UCSD-AML1 (cell line): ENCODE results near the gene PSRC1.

Experiments used
- DNase-seq: peaks from one replicate; lab custom pipeline; 2025; ENCODE audit not compliant: unreplicated experiment; lab: John Stamatoyannopoulos, UW

The PSRC1 gene

DNA sequence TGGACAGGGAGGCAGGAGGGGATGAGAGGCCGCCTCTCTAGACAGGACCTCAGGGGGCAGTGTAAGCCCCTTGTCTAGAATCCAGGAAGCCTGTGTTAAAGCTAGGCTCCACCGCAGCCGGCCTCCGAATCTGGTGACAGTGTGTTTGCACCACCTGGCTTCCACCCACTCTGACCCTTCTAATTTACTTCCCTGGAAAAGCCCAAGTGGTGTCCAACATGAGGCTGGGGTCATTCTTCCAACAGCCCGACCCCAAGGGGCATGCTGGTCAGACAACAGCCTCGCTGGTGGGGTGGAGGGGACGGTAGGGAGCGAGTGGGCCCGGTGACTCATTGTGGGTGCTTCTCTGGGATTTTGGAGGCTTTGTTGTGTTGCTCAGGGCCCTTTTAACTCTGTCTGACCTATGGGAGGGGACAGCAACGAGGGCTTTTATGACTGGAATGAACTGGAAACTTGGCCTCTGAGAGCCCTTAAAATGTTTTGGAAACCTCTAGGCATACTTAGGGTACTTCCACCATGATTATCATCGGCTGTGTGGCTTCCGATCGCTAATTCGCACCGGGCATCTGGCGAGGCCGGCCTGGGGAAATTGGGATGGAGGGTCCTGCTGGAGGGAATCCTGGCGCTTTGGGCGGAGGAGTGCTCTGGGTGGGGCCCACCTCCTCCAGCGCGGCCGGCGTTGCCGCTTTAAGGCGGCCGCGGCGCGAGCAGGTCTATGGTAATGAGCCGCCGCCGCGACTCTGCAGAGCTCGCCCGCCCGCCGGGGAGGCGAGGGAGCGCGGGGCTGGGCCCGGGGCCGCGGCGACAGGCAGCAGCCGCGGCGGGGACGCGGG is 33.9 kb downstream of the PSRC1 start, which contains the start of gene CELSR2:
TSS of gene CELSR2 (plus strand) at position 743 of the 833 bp plus-strand sequence. CDS start 541 bp downstream, outside the sequence.
- peak; percentile 68 for DNase-seq

DNA sequence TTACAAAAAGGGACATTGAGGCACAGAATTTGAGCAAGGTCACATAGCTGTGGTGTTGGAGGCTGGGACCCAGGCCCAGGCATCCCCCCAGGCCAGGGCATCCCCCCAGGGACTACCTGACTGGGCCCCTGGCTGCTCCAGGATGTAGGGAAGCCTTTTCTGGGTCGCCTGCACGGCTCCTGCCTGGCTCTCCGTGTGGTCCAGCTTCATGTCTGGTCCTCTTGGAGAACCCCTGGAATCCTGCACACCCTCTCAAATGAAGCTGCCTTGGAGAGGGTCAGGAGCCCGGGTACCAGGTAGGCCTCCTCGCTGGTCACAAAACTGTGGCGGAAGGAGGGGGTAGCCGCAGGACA is 34.5 kb downstream of the PSRC1 start:
- DNase-seq = no peak

DNA sequence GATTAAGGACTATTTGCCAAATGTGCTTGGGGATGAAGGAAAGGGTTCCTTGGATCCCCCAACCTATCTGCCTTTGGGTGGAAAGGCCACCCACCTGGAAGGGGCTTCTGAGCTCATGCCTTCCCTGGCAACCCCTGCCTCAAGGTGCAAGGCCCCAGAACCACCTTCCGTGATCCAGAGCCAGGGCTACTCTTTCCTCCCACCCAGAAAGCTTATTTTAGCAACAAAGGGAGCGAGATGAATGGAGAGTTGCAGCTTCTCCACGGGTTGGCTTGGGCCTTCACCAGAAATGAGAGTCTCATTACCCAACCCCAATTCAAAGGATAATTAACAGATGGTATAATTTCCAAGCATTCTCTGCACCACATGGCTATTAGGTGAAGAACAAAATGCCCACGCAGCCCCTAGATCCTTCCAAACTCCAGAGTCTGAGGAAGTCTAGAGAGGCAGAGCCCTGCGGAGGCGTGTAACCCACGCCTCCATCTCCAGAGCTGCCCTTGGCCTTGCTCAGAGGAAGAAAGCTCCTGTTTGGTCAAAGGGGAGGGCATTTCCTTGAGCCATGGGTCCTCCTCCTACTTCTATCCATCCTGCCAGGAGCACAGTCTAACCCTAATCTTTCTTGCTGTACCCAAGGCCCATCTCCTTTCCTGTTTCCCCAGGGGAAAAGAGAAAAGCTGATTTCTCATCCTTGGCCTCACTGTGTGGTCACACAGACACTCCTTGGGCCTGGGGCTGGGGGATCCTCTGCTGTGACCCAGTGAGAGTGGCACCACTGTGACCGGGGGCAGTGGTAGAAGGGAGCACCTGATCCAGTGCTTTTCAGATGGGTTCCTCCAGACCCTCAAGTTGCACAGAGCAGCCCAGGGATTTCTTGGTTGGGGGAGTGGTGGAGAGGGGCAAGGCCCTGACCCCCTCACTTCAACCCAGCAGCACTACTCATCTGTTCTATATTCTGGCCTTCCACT is 35.3 kb downstream of the PSRC1 start:
- DNase-seq = no peak

DNA sequence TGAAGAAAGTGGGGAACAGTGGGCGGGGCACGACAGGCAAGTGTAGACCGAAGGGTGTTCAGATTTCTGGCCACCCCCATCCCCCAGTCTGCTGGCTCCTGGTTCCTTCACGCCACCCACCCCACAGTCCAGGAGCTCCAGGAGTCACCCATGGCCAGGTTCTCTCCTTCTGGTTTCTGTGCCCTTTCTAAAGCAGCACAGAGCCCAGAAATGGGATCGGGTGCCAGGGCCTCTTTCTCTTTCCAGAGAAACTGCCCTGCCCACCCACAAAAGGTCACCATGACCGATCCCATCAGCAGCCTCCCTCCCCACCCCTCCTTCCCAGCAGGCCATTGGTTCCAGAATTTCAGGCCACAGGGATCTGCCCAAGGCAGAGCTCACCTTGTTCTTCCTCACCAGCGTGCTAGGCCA is 36.8 kb downstream of the PSRC1 start:
- no peak for DNase-seq

DNA sequence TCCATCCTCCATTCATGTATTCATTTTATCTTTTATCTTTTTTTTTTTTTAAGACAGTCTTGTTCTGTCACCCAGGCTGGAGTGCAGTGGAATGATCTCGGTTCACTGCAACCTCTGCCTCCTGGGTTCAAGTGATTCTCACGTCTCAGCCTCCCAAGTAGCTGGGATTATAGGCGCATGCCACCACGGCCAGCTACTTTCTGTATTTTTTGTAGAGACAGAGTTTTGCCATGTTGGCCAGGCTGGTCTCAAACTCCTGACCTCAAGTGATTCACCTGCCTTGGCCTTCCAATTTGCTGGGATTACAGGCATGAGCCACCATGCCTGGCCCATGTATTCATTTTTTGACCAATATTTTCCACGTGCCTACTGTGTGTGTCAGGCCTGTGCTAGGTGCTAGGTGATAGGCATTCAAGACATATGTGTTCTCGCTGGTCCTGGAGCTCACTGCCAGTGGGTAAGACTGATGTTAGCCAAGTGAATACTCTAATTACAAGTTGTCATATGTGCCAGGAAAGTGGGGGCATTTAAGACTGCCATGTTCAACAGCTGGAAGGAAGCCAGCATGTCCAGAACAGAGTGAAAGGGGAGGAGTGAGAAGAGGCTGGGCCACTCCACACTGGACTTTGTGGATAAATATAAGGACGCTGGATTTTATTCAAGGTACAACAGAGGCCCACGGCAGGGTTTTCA is 38.9 kb downstream of the PSRC1 start:
- DNase-seq = no peak

DNA sequence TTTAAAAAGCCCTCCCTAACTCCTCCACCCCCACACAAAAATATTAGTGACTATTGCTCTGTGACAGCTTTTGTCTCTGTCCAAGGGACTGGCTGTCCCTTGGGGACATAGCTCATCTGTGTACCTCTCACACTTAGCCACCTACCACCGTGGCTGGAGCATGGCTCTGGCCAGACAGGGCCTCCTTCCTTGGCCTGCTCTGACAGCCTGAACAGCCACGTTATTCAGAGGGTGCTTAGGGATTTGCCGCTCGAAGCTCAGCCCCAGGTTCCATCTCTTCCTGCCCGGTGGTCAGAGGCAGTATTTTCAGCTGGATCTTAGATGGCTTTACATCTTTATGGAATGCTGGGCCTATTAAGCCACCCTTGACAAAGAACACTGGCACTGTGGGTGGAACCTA is 39.7 kb downstream of the PSRC1 start:
- no peak for DNase-seq

DNA sequence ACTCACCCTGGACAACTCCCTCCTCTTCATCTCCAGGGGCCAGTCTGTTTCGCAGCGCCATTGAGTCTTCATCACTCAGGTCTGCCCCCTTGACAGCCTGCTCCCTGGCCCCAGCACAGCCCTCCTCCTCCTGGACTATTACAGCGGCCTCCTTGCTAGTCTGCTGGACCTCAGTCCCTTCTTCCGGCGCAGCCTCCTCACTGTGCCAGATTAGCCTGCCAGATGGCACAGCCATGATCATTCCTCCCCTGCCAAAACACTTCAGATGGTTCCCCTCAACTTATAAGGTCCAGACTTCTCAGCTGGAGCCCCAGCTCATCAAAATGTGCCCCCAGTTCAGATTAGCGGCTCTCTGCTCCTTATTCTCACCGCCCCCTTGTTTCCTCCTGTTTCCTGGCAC is 40.6 kb downstream of the PSRC1 start:
- DNase-seq = no peak

DNA sequence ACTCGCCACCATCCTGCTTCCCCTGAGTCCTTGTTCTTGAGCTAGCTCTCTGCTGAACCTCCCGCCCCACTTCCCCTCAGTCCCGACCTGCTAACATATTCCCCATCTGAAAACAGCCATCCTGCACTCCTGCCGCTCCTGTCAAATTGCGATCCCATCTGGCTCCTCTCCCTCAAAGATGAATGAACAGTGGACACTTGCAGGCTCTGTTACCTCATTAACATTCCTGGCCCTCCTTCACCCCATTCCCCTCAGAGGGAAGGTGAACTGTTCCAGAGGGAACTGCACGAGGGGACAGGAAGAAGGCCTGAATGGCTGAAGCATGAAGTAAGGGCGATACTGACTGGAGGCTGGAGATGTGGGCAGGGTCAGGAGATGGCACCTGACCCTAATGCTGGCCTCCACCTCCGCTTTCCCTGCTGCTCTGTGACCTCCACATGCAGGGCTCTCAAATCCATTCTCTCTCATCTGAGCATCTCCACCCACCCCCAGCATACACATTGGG is 41.1 kb downstream of the PSRC1 start:
- no peak for DNase-seq

DNA sequence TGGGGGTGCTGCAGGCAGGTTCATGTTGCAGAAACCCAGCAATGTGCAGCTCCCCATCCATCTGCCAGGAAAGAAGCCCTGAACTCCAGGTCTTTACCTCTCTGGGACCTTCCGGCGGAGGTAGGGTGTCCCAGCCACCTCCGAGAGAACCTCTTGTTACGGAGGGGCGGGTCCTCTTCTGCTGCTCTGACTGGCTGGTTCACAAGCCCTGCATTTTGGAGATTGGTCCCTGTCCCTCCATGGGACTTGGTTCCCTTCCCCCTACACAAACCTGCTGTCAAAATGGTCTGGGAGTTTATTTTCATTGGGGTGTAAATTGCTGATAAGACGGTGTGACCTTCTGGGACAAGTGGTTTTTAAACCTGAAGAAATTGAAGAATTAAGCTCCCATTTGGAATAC is 41.6 kb downstream of the PSRC1 start:
- no peak for DNase-seq

DNA sequence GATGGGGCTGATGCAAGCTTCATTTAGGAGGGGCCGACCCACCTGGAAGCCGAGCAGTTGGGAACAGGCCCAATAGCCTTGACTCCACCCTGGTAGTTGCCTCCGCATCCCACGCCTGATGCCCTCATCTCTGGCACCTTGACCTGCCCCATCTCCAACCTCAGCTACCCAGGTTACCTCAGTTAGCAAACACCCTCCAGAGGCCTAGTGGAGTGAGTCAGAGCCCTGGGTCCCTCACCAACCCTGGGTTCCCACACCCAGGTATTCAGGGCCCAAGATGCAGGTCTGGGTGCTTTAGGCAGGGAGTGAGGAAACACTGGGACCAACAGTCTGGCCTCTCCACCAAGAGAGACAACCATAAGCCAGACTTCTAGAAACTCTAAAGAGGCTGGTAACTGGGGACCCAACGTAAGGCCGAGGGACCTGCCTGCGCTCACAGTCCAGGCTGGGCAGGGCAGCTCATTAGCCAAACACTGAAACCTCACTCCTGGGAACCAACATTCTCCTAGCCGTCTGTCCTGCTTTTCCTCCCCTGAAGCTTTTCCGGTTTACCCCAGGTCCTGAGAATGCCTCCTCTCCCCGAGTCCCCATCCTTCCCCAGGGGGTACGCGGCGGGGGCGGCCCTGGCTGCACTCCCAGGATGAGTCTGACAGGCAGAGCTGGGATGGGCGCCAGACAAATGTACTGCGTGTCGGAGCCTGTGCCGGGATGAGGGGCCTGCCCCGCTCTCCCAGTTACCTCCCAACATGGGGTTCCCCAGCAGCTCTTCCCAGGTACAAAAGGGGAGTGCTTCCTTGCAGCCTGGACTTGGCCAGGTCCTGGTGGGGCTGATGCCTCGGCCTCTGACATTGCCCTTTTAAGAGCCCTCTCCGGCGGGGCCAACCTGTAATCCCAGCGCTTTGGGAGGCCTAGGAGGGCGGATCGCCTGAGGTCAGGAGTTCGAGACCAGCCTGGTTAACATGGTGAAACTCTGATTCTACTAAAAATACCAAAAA is 42.5 kb downstream of the PSRC1 start:
- DNase-seq = no peak

DNA sequence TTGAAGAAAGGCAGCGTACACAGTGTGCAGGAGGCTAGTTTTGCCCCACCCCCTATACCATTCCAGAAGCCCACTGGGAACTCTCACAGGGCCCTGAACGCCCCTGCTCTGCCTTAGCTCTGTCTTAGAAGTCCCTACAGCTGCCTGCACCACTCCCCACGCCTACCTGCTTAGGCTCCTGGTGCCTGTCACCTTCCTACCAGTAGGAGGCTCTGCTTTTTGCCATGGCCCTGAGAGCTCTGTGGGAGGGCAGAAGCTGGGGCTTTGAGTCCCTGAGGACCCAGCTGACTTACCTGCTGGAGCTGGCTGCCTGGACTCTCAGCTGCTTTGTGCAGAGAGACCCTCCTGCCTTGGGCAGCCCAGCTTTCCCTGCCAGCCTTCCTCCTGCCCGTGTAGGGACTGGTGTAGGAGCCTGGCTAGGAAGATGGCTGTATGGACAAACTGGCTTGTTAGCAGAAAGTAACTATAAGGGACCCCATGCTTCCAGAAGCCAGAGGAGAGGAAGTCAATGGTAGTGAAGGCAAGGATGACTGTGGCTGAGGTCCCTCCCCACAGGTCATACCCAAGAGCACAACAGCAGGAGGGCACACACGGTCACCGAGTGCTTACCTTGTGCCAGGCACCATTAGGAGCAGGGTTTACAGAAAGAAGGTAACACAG is 43.4 kb downstream of the PSRC1 start:
- peak; percentile 39 for DNase-seq

DNA sequence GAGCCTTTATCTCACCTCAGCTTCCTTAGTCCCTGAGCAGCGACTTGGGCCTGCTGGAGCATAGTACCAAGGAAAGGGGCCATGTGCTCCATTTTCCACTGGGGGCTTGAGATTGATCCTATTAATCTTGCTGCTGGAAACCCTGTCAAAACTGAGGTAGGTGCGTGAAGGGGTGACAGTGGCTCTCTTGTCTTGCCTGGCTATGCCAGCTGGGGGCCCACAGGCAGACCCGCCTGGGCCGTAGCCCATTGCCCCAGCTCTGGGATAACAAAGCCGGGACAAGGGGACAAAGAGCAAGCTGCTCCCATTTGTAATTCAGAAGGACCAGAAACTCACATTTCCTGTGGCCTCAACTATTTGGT is 43.9 kb downstream of the PSRC1 start:
- no peak for DNase-seq

DNA sequence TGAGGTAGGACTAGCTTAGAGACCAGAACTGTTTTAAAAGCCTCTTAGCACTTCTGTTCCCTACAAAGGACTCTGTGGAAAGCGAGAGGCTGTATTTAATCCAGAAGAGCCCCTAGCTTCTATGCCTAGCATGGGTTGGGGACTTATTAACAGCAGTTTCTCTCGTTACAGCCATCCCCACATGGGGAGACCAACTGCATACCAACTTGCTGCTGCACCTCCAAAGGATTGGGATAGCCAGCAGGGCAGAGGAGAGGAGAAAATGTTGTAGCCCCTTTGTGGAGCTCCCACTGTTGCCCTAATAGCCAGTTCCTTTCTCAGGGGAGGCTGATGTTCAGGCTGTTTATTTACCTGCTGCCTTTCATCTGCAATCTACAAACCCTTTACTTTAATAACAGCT is 44.6 kb downstream of the PSRC1 start:
- DNase-seq = no peak

DNA sequence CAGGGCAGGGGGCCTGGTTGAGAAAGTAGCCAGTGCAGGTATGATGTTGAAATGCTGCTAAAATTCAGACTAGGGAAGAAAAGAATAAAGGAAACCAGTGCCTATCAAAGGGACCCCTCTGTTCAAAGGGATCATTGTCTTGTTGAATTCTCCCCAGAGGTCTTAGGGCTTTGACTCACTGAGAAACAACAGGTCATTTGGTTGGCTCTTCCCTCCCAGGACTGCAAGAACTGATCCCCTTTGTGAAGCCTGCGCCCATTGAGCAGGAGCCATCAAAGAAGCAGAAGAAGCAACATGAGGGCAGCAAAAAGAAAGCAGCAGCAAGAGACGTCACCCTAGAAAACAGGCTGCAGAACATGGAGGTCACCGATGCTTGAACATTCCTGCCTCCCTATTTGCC is 45.4 kb downstream of the PSRC1 start:
- DNase-seq = no peak

DNA sequence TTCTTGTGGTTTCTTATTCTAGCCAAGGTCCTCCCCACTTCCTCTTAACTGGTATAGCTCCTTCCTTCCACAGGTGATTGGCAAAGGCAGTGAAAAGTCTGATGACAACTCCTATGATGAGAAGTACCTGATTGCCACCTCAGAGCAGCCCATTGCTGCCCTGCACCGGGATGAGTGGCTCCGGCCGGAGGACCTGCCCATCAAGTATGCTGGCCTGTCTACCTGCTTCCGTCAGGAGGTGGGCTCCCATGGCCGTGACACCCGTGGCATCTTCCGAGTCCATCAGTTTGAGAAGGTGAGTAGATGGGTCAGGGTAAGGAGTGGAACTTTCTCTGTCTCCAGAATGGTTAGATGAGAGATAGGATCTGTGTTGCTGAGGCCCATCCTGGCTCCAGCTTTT is 47.8 kb downstream of the PSRC1 start:
- no peak for DNase-seq

DNA sequence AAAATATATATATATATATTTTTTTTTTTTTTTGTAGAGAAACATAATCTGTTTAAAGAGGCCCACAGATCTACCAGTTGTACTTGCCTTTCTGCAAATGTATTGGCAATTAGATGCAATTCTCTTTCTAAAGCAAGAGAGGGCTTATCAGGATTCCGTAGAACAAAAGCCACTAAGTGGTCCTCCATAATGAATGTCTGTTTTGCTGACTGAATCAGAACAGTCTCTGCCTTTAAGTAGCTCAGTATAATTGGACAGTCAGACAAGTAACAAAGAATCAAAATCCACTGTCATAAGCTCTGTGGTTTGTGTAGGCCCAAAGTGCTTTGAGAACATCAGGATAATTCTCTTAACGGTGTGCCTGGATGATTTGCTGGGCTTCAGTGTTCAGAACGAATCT is 51.9 kb downstream of the PSRC1 start:
- no peak for DNase-seq
